DMS79 treated with DMSO at 0.1 percent for 48 hours (cell line): Measurements from ENCODE around the gene RIPK3.

ENCODE experiments used
- DNase-seq: peaks from one replicate; lab custom pipeline; 2025; lab: John Stamatoyannopoulos, UW

The RIPK3 gene

GRCh38 chr14:24321212-24321975, 18.4 kb downstream of the RIPK3 start:
- DNase-seq, result no peak

GRCh38 chr14:24317141-24317928, 22.5 kb downstream of the RIPK3 start:
- DNase-seq, result no peak

- no peak for DNase-seq
These were observed 23.2 kb downstream of the RIPK3 start for GRCh38 chr14:24316597-24316950.

- no peak for DNase-seq
These were observed 23.8 kb downstream of the RIPK3 start for GRCh38 chr14:24315807-24316596.

- DNase-seq, result no peak
These were observed 24.5 kb downstream of the RIPK3 start for GRCh38 chr14:24315243-24315806.

GRCh38 chr14:24314377-24315193, 25.2 kb downstream of the RIPK3 start:
- DNase-seq, result no peak

- DNase-seq, result no peak
These were observed 25.9 kb downstream of the RIPK3 start for GRCh38 chr14:24313913-24314312.

- no peak for DNase-seq
These were observed 26.9 kb downstream of the RIPK3 start for GRCh38 chr14:24312736-24313507.

GRCh38 chr14:24311837-24312615, 27.8 kb downstream of the RIPK3 start:
- peak; percentile 40 for DNase-seq

GRCh38 chr14:24310646-24311604, 28.9 kb downstream of the RIPK3 start, which contains the start of gene LTB4R:
LTB4R (plus strand) TSS chr14:24311502; CDS start chr14:24315652, 4,150 bp downstream.
- DNase-seq, result peak; percentile 72

- DNase-seq, result peak; percentile 41
These were observed 29.5 kb downstream of the RIPK3 start for GRCh38 chr14:24310265-24310645.

- DNase-seq, result peak; percentile 25
These were observed 30.1 kb downstream of the RIPK3 start, which contains the start of gene LTB4R2 for GRCh38 chr14:24309538-24310264. LTB4R2 (plus strand) TSS chr14:24310140; CDS start chr14:24310665, 525 bp downstream.

- DNase-seq, result no peak
These were observed 31.3 kb downstream of the RIPK3 start for GRCh38 chr14:24308342-24309124.

GRCh38 chr14:24307575-24308341, 32.0 kb downstream of the RIPK3 start, which contains the start of gene CIDEB:
CIDEB (minus strand) TSS chr14:24307977; CDS start chr14:24307858, 119 bp downstream.
- peak; percentile 37 for DNase-seq

- no peak for DNase-seq
These were observed 32.6 kb downstream of the RIPK3 start for GRCh38 chr14:24307156-24307574.

GRCh38 chr14:24304019-24304387, 35.8 kb downstream of the RIPK3 start:
- no peak for DNase-seq
